ENCODE data around the gene HS6ST1. TPM values are rescaled to one million over a fixed set of nuclear protein-coding genes. Genes with fewer than 3 reads are reported as not detected.

Gene HS6ST1
- total and polyA plus RNA-seq, 7 donors: 13.6 to 90.9 (median 38.9) TPM

GRCh38 chr2:128304330-128304714, 14.3 kb downstream of the HS6ST1 start:
- no peaks in the 10 kb centered on the region for H3K36me3 ChIP-seq (ENCODE audit: insufficient read depth in 1 of 2, low read depth in 1 of 2)
- H3K4me3 ChIP-seq: no peak overlapping the region
- WGBS, 3 donors: 65 to 82% (median 69%) methylated on average over 5 of the region's 5 CpGs
- DNase-seq (peak; percentile 4 to 38), ATAC-seq (no peak)
- H3K4me1 ChIP-seq: peaks cover 55% of the 10 kb centered on the region
- no peaks in the 10 kb centered on the region for H3K9me3 ChIP-seq
- TF ChIP-seq, protein P1, sequence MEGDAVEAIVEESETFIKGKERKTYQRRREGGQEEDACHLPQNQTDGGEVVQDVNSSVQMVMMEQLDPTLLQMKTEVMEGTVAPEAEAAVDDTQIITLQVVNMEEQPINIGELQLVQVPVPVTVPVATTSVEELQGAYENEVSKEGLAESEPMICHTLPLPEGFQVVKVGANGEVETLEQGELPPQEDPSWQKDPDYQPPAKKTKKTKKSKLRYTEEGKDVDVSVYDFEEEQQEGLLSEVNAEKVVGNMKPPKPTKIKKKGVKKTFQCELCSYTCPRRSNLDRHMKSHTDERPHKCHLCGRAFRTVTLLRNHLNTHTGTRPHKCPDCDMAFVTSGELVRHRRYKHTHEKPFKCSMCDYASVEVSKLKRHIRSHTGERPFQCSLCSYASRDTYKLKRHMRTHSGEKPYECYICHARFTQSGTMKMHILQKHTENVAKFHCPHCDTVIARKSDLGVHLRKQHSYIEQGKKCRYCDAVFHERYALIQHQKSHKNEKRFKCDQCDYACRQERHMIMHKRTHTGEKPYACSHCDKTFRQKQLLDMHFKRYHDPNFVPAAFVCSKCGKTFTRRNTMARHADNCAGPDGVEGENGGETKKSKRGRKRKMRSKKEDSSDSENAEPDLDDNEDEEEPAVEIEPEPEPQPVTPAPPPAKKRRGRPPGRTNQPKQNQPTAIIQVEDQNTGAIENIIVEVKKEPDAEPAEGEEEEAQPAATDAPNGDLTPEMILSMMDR (IDR thresholded peaks at IDR 0.05): no peak
- H3K27ac ChIP-seq: peak overlapping the region; percentile 80
- H3K27me3 ChIP-seq (ENCODE audit: insufficient read depth in 3 of 3, low read length in 2 of 3): no peaks in the 10 kb centered on the region
- intact Hi-C loops (cut with DNase I): no loop called here

DNA sequence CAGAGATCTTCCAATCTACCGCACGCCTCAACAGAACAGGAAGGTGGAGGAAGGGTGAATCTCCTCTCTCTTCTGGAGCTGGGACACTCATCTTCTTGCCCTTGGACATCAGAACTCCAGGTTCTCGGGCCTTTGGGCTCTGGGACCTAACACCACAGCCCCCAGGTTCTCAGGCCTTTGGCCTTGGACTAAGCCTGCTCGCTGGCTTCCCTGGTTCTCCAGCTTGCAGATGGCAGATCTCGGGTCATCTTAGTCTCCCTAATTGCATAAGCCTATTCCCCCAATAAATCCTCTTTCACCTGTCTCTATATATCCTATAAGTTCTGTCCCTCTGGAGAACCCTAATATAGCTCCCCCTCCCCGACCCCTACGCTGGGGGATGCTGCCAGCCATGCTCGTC, 14.8 kb downstream of the HS6ST1 start:
- DNase-seq (peak in 1 of 2 donors; percentile 11), ATAC-seq (no peak)
- intact Hi-C loops (cut with DNase I): no loop called here
- no peak overlapping the region for H3K4me3 ChIP-seq
- TF ChIP-seq, protein P1 (IDR thresholded peaks at IDR 0.05): no peak
- H3K27me3 ChIP-seq (ENCODE audit: insufficient read depth in 3 of 3, low read length in 2 of 3): no peaks in the 10 kb centered on the region
- H3K27ac ChIP-seq: no peak overlapping the region
- WGBS, 3 donors: 96 to 98% (median 97%) methylated on average over 8 of the region's 8 CpGs
- H3K36me3 ChIP-seq (ENCODE audit: insufficient read depth in 1 of 2, low read depth in 1 of 2): no peaks in the 10 kb centered on the region
- H3K9me3 ChIP-seq: no peaks in the 10 kb centered on the region
- H3K4me1 ChIP-seq: peaks cover 52% of the 10 kb centered on the region

GRCh38 chr2:128303095-128303791, 15.4 kb downstream of the HS6ST1 start:
- TF ChIP-seq, protein P1 (IDR thresholded peaks at IDR 0.05): no peak
- peak; percentile 10 to 43 for DNase-seq
- H3K4me1 ChIP-seq: peaks cover 45% of the 10 kb centered on the region
- ATAC-seq: no peak
- intact Hi-C loops (cut with DNase I): no loop called here
- no peaks in the 10 kb centered on the region for H3K27me3 ChIP-seq (ENCODE audit: insufficient read depth in 3 of 3, low read length in 2 of 3)
- no peak overlapping the region for H3K4me3 ChIP-seq
- H3K9me3 ChIP-seq: no peaks in the 10 kb centered on the region
- H3K27ac ChIP-seq: no peak overlapping the region
- no peaks in the 10 kb centered on the region for H3K36me3 ChIP-seq (ENCODE audit: insufficient read depth in 1 of 2, low read depth in 1 of 2)
- WGBS, 3 donors: 79 to 84% (median 80%) methylated on average over 9 of the region's 9 CpGs

DNA sequence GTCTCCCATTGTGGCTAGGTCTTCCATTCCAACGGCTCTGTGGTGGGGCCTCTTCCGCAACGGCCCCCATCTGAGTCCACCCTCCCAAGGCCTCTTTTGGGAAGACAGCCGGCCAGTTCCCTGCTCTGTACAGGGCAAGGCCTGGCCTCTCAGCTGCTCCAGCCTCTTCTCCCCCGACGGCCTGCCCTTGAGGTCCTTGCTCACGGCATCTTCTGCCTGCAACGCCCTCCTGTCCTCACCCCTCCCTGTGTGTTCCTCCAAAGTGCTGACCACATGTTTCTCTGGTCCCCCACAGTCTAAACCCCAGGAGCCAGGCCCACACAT, 16.0 kb downstream of the HS6ST1 start:
- WGBS, 3 donors: 82 to 88% (median 88%) methylated on average over 8 of the region's 8 CpGs
- DNase-seq (peak in 1 of 2 donors; percentile 19), ATAC-seq (no peak)
- Histone ChIP-seq H3K9me3 (no peaks in the 10 kb centered on the region), H3K27ac (no peak overlapping the region), H3K36me3 (ENCODE audit: insufficient read depth in 1 of 2, low read depth in 1 of 2) (no peaks in the 10 kb centered on the region), H3K4me3 (no peak overlapping the region), H3K4me1 (peaks cover 40% of the 10 kb centered on the region), H3K27me3 (ENCODE audit: insufficient read depth in 3 of 3, low read length in 2 of 3) (no peaks in the 10 kb centered on the region)
- TF ChIP-seq, protein P1 (IDR thresholded peaks at IDR 0.05): no peak
- intact Hi-C loops (cut with DNase I): no loop called here
